Epithelial cell of proximal tubule (primary cell): ENCODE measurements around the gene MSTO1. TPM values are rescaled to one million over a fixed set of nuclear protein-coding genes. Genes with fewer than 3 reads are reported as not detected.
"Not testable (repeated sequence)": the region's sequence is repeated elsewhere in the genome, so short reads cannot be mapped to it uniquely, and the experiment has no call there.

ENCODE experiments used
- DNase-seq: peaks from one replicate; pipeline ENCODE4 v3.0.0-alpha.2; 2011; ENCODE audit warnings: low read depth
- H3K4me3 ChIP-seq: 2 replicates; pipeline ENCODE4 v1.5.1; 2011; ENCODE audit warnings: low read depth, mild to moderate bottlenecking, low read length
- total RNA-seq: library from RNA; depleted of rRNA; stranded (reverse); fragments of >200 nt; gene quantifications from 2 replicates; pipeline ENCODE4 v1.2.3, GENCODE V29; 2015
- TF ChIP-seq, protein P1 (sequence below): conservative IDR thresholded peaks from 2 replicates; pipeline ENCODE4 v1.5.1; 2012; ENCODE audit warnings: low read depth, mild to moderate bottlenecking, low read length

MSTO1 gene
- total RNA-seq, 1 donor from 2014 or later: 12.7 TPM

GRCh38 chr1:155622191-155622590 lies 12.2 kb downstream of the MSTO1 start:
- TF ChIP-seq, protein P1, sequence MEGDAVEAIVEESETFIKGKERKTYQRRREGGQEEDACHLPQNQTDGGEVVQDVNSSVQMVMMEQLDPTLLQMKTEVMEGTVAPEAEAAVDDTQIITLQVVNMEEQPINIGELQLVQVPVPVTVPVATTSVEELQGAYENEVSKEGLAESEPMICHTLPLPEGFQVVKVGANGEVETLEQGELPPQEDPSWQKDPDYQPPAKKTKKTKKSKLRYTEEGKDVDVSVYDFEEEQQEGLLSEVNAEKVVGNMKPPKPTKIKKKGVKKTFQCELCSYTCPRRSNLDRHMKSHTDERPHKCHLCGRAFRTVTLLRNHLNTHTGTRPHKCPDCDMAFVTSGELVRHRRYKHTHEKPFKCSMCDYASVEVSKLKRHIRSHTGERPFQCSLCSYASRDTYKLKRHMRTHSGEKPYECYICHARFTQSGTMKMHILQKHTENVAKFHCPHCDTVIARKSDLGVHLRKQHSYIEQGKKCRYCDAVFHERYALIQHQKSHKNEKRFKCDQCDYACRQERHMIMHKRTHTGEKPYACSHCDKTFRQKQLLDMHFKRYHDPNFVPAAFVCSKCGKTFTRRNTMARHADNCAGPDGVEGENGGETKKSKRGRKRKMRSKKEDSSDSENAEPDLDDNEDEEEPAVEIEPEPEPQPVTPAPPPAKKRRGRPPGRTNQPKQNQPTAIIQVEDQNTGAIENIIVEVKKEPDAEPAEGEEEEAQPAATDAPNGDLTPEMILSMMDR: no peak
- no peak overlapping the region for H3K4me3 ChIP-seq
- no peak for DNase-seq

GRCh38 chr1:155623357-155623756 lies 13.3 kb downstream of the MSTO1 start:
- no peak overlapping the region for H3K4me3 ChIP-seq
- no peak for DNase-seq
- TF ChIP-seq, protein P1: no peak

- DNase-seq, H3K4me3 ChIP-seq: not testable (repeated sequence)
These were observed 16.4 kb downstream of the MSTO1 start for GRCh38 chr1:155626428-155626827.

DNA sequence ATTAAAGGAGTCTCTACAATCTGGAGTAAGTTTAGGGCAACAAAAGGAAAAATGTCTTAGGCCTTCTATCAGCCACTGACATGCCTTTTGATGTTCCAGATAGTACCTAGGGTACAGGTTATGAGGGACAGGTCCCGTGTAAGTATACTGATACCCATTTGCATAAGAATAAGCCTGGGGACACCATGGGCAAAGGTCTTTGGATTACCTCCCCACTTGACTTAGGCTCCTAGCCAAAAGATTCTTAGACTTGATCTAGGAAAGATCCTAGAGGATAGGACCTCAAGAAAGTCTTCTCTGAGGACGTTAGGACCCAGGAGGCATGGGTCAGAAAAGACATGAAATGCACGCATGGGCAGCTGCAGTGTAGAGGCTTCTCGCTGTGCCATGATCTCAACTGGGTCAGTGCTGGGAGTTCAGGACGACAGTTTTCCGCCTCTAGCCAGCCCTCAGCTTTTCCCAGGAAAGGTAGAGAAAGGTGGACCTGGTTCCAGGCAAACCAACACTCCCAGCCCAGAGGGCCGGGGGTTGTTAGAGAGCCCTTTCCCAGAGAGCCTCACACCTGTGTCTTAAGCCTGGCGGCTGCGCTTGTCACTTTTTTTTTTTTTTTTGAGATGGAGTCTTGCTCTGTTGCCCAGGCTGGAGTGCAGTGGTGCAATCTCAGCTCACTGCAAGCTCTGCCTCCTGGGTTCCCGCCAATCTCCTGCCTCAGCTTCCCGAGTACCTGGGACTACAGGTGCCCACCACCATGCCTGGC lies 26.6 kb downstream of the MSTO1 start:
- no peak overlapping the region for H3K4me3 ChIP-seq
- TF ChIP-seq, protein P1: no peak
- no peak for DNase-seq

DNA sequence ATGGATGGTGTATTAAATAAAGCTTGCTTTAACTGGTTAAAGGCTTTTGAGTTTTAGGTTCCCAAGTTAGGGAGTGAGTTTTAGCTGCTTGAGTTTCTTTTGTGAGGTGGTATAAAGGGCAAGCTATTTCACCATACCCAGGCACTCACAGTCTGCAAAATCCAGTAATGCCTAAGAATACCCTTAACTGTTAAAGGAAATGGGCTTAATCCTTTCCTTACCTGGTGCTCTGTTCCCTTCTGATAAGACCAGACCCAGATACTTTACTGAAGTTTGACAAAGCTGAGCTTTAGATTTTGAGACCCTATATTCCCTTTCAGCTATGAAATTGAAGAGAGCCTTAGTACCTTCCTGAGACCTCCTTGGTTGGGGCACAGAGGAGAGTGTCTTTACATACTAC lies 30.3 kb downstream of the MSTO1 start:
- DNase-seq: no peak
- TF ChIP-seq, protein P1: no peak
- no peak overlapping the region for H3K4me3 ChIP-seq

DNA sequence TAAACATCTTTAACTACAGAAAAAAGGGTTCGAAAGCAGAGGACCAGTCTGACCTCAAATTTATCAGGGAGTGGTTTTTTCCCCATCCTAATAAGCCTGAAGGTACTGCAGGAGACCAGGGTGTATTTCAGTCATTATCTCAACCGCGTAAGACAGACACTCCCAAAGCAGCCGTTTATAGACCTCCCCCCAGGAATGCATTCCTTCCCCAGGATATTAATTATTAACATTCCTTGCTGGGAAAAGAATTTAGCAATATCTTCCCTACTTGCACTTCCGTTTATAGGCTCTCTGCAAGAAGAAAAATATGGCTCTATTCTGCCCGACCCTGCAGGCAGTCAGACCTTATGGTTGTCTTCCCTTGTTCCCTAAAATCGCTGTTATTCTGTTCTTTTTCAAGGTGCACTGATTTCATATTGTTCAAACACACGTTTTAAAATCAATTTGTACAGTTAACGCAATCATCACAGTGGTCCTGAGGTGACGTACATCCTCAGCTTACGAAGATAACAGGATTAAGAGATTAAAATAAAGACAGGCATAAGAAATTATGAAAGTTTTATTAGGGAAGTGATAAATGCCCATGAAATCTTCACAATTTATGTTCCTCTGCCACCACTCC lies 32.7 kb downstream of the MSTO1 start:
- H3K4me3 ChIP-seq, DNase-seq: not testable (repeated sequence)

- DNase-seq: no peak
- H3K4me3 ChIP-seq: no peak overlapping the region
- TF ChIP-seq, protein P1: no peak
These were observed 33.2 kb downstream of the MSTO1 start for GRCh38 chr1:155643230-155643629.

DNA sequence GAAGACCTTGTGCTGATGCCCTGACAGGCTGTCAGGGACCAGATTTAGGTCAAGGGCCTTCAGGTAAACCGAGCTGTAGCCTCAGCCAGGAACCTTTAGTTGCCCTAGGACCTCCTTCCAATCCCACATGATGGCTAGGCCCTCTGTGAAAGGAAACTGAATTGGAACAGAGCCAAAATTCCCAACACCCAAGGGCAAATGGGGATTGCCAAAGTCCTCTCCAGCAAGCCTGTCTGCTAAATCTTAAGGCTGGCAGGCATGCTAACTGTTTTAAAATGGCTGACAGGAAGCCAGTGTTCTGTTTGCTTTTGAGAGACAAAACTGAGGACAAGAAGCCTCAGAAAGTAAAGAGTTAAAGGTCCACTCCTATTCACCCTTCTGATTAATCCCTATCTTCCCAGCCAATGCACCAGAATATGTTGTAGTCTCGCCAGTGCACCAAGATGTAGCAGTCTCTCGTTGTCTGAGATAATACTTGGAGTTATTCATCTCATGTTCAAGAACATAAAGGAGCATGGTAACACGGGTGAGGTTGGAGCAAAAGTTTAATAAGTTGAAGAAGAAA lies 35.1 kb downstream of the MSTO1 start:
- H3K4me3 ChIP-seq: no peak overlapping the region
- TF ChIP-seq, protein P1: no peak
- no peak for DNase-seq
